Measurements from ENCODE around the gene NELFE.

NELFE gene

DNA sequence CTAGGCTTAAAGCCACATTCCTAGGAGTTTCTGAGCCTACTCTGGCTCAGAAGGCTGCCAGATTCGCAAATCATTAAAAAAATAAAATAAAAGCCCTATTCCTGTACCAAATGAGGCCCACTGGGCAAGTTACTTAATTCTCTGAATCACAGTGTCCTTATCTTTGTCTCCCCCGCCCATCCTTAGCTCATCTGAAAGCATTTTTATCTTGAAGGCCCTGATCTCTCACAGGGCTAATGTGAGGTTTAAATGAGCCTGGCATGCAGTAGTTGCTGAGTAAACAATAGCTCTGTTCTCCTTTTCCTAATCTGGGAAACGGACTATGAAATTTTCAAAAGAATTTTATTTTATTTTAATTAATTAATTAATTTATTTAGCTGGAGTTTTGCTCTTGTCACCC, 54.8 kb downstream of the NELFE start:
- TF ChIP-seq GATA3 (IDR thresholded peaks at IDR 0.05; ENCODE audit: low read depth, low read length): no peak
- TF ChIP-seq GATA2 (IDR thresholded peaks at IDR 0.05; ENCODE audit: low read depth, low read length): no peak

Data from SH-SY5Y (cell line).